Endothelial cell of umbilical vein (primary cell): ENCODE measurements around the gene PANX1. TPM values are rescaled to one million over a fixed set of nuclear protein-coding genes. Genes with fewer than 3 reads are reported as not detected.

Source experiments
- BruUV-seq: library from RNA; stranded (reverse); fragments of 400-500 nt; replicated peaks from 2 replicates; lab custom pipeline; 2021; lab: Mats Ljungman, UMichigan
- CTCF ChIA-PET: fragments of 300-600, 350-600 bp; sonication (Branson Sonifier 250); formaldehyde crosslinking; loops from one replicate; lab custom pipeline; 2021; ENCODE audit warnings: antibody characterized with exemption, inconsistent platforms; lab: Charles Lee
- POLR2A ChIA-PET: fragments of 300-600, 350-600 bp; sonication (Branson Sonifier 250); formaldehyde crosslinking; loops from one replicate; lab custom pipeline; 2021; ENCODE audit warnings: antibody characterized with exemption, inconsistent platforms; lab: Charles Lee
- DNase-seq: peaks from one replicate; pipeline ENCODE4 v3.0.0-alpha.2; 2011; ENCODE audit warnings: low read depth, low spot score
- FAIRE-seq: peaks from 2 replicates; lab custom pipeline; 2011; peaks lifted over from hg19 to GRCh38; lab: Jason Lieb, UNC
- H2AFZ ChIP-seq: 2 replicates; pipeline ENCODE4 v1.6.0; 2012; ENCODE audit warnings: low read depth, low read length, control low read depth, inconsistent platforms
- H3K27ac ChIP-seq: 2 replicates; pipeline ENCODE4 v1.5.1; 2011; ENCODE audit warnings: low read depth, mild to moderate bottlenecking, control low read depth, low read length, moderate library complexity; ENCODE audit not compliant: insufficient read depth
- H3K27me3 ChIP-seq, 2 experiments: 2 replicates each; pipeline versions ENCODE4 v1.6.0 to v1.6.1; 2011; ENCODE audit warnings: low read length in 2 of 2, mixed read lengths in 1 of 2; ENCODE audit not compliant: control insufficient read depth in 2 of 2, insufficient read depth in 2 of 2
- H3K36me3 ChIP-seq, 2 experiments: 2 replicates in 1 of 2; 3 replicates in 1 of 2; pipeline ENCODE4 v1.5.1; 2011; ENCODE audit warnings: low read length in 2 of 2, mild to moderate bottlenecking in 1 of 2, moderate library complexity in 1 of 2; ENCODE audit not compliant: control insufficient read depth in 2 of 2, insufficient read depth in 2 of 2; ENCODE audit errors: extremely low read depth in 1 of 2
- H3K4me1 ChIP-seq: 3 replicates; pipeline ENCODE4 v1.5.1; 2011; ENCODE audit warnings: mild to moderate bottlenecking, low read length; ENCODE audit not compliant: control insufficient read depth, insufficient read depth; ENCODE audit errors: extremely low read depth
- H3K4me2 ChIP-seq: 2 replicates; pipeline ENCODE4 v1.6.1; 2011; ENCODE audit warnings: low read length, control low read depth, mixed read lengths; ENCODE audit not compliant: insufficient read depth
- H3K4me3 ChIP-seq, 3 experiments: fragments of 200-600 bp in 1 of 3; sonication (generic), shearing (Covaris generic) in 1 of 3; replicated peaks in 1 of 3; 2 replicates each; pipeline ENCODE4 v1.5.1; 2011 to 2016; ENCODE audit warnings: control low read depth in 3 of 3, low read length in 3 of 3, mild to moderate bottlenecking in 2 of 3, inconsistent platforms in 1 of 3, low read depth in 1 of 3, moderate library complexity in 1 of 3; ENCODE audit not compliant: insufficient read depth in 1 of 3
- H3K79me2 ChIP-seq: 2 replicates; pipeline ENCODE4 v1.6.0; 2012; ENCODE audit warnings: low read length, inconsistent platforms; ENCODE audit not compliant: control insufficient read depth, insufficient read depth
- H3K9ac ChIP-seq: replicated peaks from 2 replicates; pipeline ENCODE3; 2011; ENCODE audit warnings: low read length, control low read depth; ENCODE audit not compliant: insufficient read depth; ENCODE audit errors: extremely low read depth
- H3K9me1 ChIP-seq: replicated peaks from 3 replicates; pipeline ENCODE4 v1.6.0; 2011; ENCODE audit warnings: mild to moderate bottlenecking, low read length; ENCODE audit not compliant: control insufficient read depth, insufficient read depth; ENCODE audit errors: extremely low read depth
- H3K9me3 ChIP-seq: replicated peaks from 2 replicates; pipeline ENCODE4 v1.5.1; 2012; ENCODE audit warnings: low read length, inconsistent platforms; ENCODE audit not compliant: control insufficient read depth, insufficient read depth
- H4K20me1 ChIP-seq: replicated peaks from 2 replicates; pipeline ENCODE3; 2011; ENCODE audit warnings: mild to moderate bottlenecking, low read length; ENCODE audit not compliant: control insufficient read depth, insufficient read depth; ENCODE audit errors: extremely low read depth
- CTCF ChIP-seq, 2 donors: IDR thresholded peaks; 1 replicate in 1 of 2; 2 replicates in 1 of 2; pipeline ENCODE4 v1.5.1; 2011; ENCODE audit warnings: low read length in 2 of 2, mild to moderate bottlenecking in 2 of 2, moderate library complexity in 2 of 2, control low read depth in 1 of 2, inconsistent platforms in 1 of 2, low read depth in 1 of 2; ENCODE audit not compliant: insufficient read depth in 1 of 2; ENCODE audit errors: extremely low read depth in 1 of 2
- EZH2 ChIP-seq: IDR thresholded peaks from 2 replicates; pipeline ENCODE4 v1.6.1; 2012; ENCODE audit warnings: borderline replicate concordance, low read depth, mild to moderate bottlenecking, moderate library complexity, low read length, inconsistent platforms; ENCODE audit not compliant: severe bottlenecking
- GATA2 ChIP-seq: IDR thresholded peaks from 2 replicates; pipeline ENCODE4 v1.7.0; 2011; ENCODE audit warnings: low read depth, mild to moderate bottlenecking, moderate library complexity, mixed read lengths, low read length; ENCODE audit not compliant: insufficient read length, insufficient read depth
- JUN ChIP-seq: IDR thresholded peaks from 2 replicates; pipeline ENCODE4 v1.6.1; 2011; ENCODE audit warnings: borderline replicate concordance, low read depth; ENCODE audit not compliant: insufficient read length, insufficient read depth
- MYC ChIP-seq: IDR thresholded peaks from one replicate; pipeline ENCODE4 v1.6.1; 2011; ENCODE audit warnings: mild to moderate bottlenecking, low read depth, low read length
- dilution Hi-C: fragments of 300-500 bp; cut with MboI; formaldehyde crosslinking; loops from one replicate; pipeline ENCODE4 v1.15.0; 2019; ENCODE audit warnings: low sequenced_read_pairs; ENCODE audit not compliant: extremely low pct_ligation_motif_present
- intact Hi-C: fragments of 100-400 bp; cut with micrococcal nuclease; formaldehyde crosslinking; loops from one replicate; pipeline ENCODE4 v1.10.0; 2022
- polyA plus RNA-seq, 4 experiments: library from polyadenylated mRNA; depleted of rRNA in 3 of 4; stranded (reverse) in 3 of 4; unstranded in 1 of 4; fragments of >200 nt; gene quantifications; 2 replicates each; pipeline versions ENCODE4 v1.2.1 to v1.2.3, GENCODE V29; 2011 to 2012; ENCODE audit warnings: missing spikeins in 1 of 4
- total RNA-seq: library from RNA; stranded (reverse); gene quantifications from 2 replicates; pipeline ENCODE4 v1.2.3, GENCODE V29; 2021
- TF ChIP-seq, protein P1 (sequence below): IDR thresholded peaks from 2 replicates; pipeline ENCODE4 v1.6.1; 2011; ENCODE audit not compliant: insufficient read depth, insufficient read length

The PANX1 gene
- total and polyA plus RNA-seq, 2 donors (not counting 3 experiments of a cell fraction or from before 2014, with no cell fraction given), result 9.5 to 20.9 TPM

- Histone ChIP-seq H3K79me2 (no peaks in the 10 kb centered on the region), H3K27me3 (no peaks in the 10 kb centered on the region), H3K9me3 (no peaks in the 10 kb centered on the region), H3K27ac (no peak overlapping the region), H3K9ac (no peak overlapping the region), H3K9me1 (no peaks in the 10 kb centered on the region), H2AFZ (no peak overlapping the region), H3K4me3 (no peak overlapping the region), H4K20me1 (no peaks in the 10 kb centered on the region), H3K4me2 (no peak overlapping the region), H3K4me1 (no peaks in the 10 kb centered on the region), H3K36me3 (no peaks in the 10 kb centered on the region)
- FAIRE-seq (no peak), DNase-seq (no peak)
- ChIA-PET POLR2A (no interaction called here), CTCF (no interaction called here)
- no peak for TF ChIP-seq JUN
- no peak for TF ChIP-seq MYC
- TF ChIP-seq GATA2, result no peak
- TF ChIP-seq EZH2, result no peak
- no peak for TF ChIP-seq CTCF (IDR thresholded peaks at IDR 0.05; ENCODE audit: extremely low read depth in 1 of 2, insufficient read depth in 1 of 2, low read depth in 1 of 2, low read length in 2 of 2)
- TF ChIP-seq, protein P1, sequence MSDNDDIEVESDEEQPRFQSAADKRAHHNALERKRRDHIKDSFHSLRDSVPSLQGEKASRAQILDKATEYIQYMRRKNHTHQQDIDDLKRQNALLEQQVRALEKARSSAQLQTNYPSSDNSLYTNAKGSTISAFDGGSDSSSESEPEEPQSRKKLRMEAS, result no peak
- intact Hi-C loops, result no loop called here
- dilution Hi-C loops, result no loop called here
- BruUV-seq, result no TSS peak
Observed at GRCh38 chr11:94120946-94121345, 7.7 kb upstream of the PANX1 start.
